WI38 (cell line): Measurements from ENCODE around the gene FAF1.
A peak's percentile ranks its signal among the peaks of the same experiment; 100 is the strongest.

ENCODE experiments used
- H3K4me3 ChIP-seq: 2 replicates; pipeline ENCODE4 v1.5.1; 2011; ENCODE audit warnings: low read depth, mild to moderate bottlenecking, control low read depth, low read length
- CTCF ChIP-seq: IDR thresholded peaks from 2 replicates; pipeline ENCODE4 v1.5.1; 2012; ENCODE audit warnings: low read depth, mild to moderate bottlenecking, control low read depth, low read length

The FAF1 gene

GRCh38 chr1:50978144-50978851, 18.2 kb upstream of the FAF1 start:
- TF ChIP-seq CTCF = no peak

GRCh38 chr1:50977575-50978143, 17.6 kb upstream of the FAF1 start:
- H3K4me3 ChIP-seq = peak overlapping the region; percentile 80
- TF ChIP-seq CTCF = no peak

More at GRCh38 chr1:50978144-50978851, 18.2 kb upstream of the FAF1 start:
- H3K4me3 ChIP-seq = peak overlapping the region; percentile 80

GRCh38 chr1:50976890-50977574, 17.0 kb upstream of the FAF1 start:
- TF ChIP-seq CTCF = no peak
- peak overlapping the region; percentile 80 for H3K4me3 ChIP-seq

GRCh38 chr1:50976111-50976889, 16.2 kb upstream of the FAF1 start:
- TF ChIP-seq CTCF = no peak
- H3K4me3 ChIP-seq = peak overlapping the region; percentile 80

- no peak for TF ChIP-seq CTCF
- no peak overlapping the region for H3K4me3 ChIP-seq
These were observed 15.4 kb upstream of the FAF1 start for GRCh38 chr1:50975436-50975835.

GRCh38 chr1:50974618-50974935, 14.5 kb upstream of the FAF1 start:
- no peak overlapping the region for H3K4me3 ChIP-seq
- TF ChIP-seq CTCF = no peak
